ENCODE measurements around the gene CEBPZOS.
"Not testable (repeated sequence)": the region's sequence is repeated elsewhere in the genome, so short reads cannot be mapped to it uniquely, and the experiment has no call there.

The CEBPZOS gene

GRCh38 chr2:37191747-37192146 lies 4.5 kb upstream of the CEBPZOS start:
- no peak for DNase-seq

- DNase-seq = no peak
Measured at GRCh38 chr2:37192551-37192950, 3.7 kb upstream of the CEBPZOS start.

GRCh38 chr2:37195862-37196319 lies 405 bp upstream of the CEBPZOS start:
- DNase-seq = not testable (repeated sequence)

GRCh38 chr2:37198681-37199065 lies 2.4 kb downstream of the CEBPZOS start:
- DNase-seq = no peak

GRCh38 chr2:37201208-37201607 lies 4.9 kb downstream of the CEBPZOS start:
- no peak for DNase-seq

GRCh38 chr2:37201766-37202165 lies 5.5 kb downstream of the CEBPZOS start:
- no peak for DNase-seq

- DNase-seq = no peak
Measured at GRCh38 chr2:37203708-37204107, 7.4 kb downstream of the CEBPZOS start.

- not testable (repeated sequence) for DNase-seq
Measured at GRCh38 chr2:37205071-37205661, 8.9 kb downstream of the CEBPZOS start.

- no peak for DNase-seq
Measured at GRCh38 chr2:37205689-37206341, 9.5 kb downstream of the CEBPZOS start.

- not testable (repeated sequence) for DNase-seq
Measured at GRCh38 chr2:37206760-37207159, 10.5 kb downstream of the CEBPZOS start.

GRCh38 chr2:37211212-37211611 lies 14.9 kb downstream of the CEBPZOS start:
- DNase-seq = no peak

- no peak for DNase-seq
Measured at GRCh38 chr2:37211939-37212338, 15.6 kb downstream of the CEBPZOS start.

- DNase-seq = no peak
Measured at GRCh38 chr2:37215250-37215649, 19.0 kb downstream of the CEBPZOS start.

- no peak for DNase-seq
Measured at GRCh38 chr2:37219046-37219445, 22.8 kb downstream of the CEBPZOS start.

- no peak for DNase-seq
Measured at GRCh38 chr2:37223131-37223530, 26.8 kb downstream of the CEBPZOS start.

GRCh38 chr2:37224063-37224462 lies 27.8 kb downstream of the CEBPZOS start:
- DNase-seq = no peak

- DNase-seq = not testable (repeated sequence)
Measured at GRCh38 chr2:37225129-37225528, 28.8 kb downstream of the CEBPZOS start.

GRCh38 chr2:37226863-37227262 lies 30.6 kb downstream of the CEBPZOS start:
- DNase-seq = no peak

GRCh38 chr2:37228788-37229187 lies 32.5 kb downstream of the CEBPZOS start:
- DNase-seq = no peak

GRCh38 chr2:37230581-37230980 lies 34.3 kb downstream of the CEBPZOS start:
- DNase-seq = peak; percentile 6

- peak; percentile 90 for DNase-seq
Measured at GRCh38 chr2:37231241-37232130, 35.2 kb downstream of the CEBPZOS start, which contains the start of the genes CEBPZ and NDUFAF7. Gene CEBPZ, minus strand, starts transcription at chr2:37231596. Its CDS starts 29 bp downstream, at chr2:37231567. Gene NDUFAF7, plus strand, starts transcription at chr2:37231658. Its CDS starts 48 bp downstream, at chr2:37231706.

GRCh38 chr2:37232131-37232933 lies 36.0 kb downstream of the CEBPZOS start:
- DNase-seq = no peak

GRCh38 chr2:37243435-37243834 lies 47.1 kb downstream of the CEBPZOS start:
- DNase-seq = no peak
